NCI-H1694 treated with DMSO at 0.1 percent for 48 hours (cell line): ENCODE results near the gene SF3B1.
"Not testable (repeated sequence)": the region's sequence is repeated elsewhere in the genome, so short reads cannot be mapped to it uniquely, and the experiment has no call there.

Source experiments
- DNase-seq: peaks from one replicate; lab custom pipeline; 2025; lab: John Stamatoyannopoulos, UW

The SF3B1 gene

GRCh38 chr2:197433780-197434438, 919 bp downstream of the SF3B1 start:
- no peak for DNase-seq

- DNase-seq: not testable (repeated sequence)
These were observed 2.3 kb downstream of the SF3B1 start for GRCh38 chr2:197432527-197432926.

GRCh38 chr2:197431858-197432257, 3.0 kb downstream of the SF3B1 start:
- no peak for DNase-seq

- no peak for DNase-seq
These were observed 6.8 kb downstream of the SF3B1 start for GRCh38 chr2:197427986-197428385.

- no peak for DNase-seq
These were observed 7.9 kb downstream of the SF3B1 start for GRCh38 chr2:197426723-197427603.

- no peak for DNase-seq
These were observed 9.3 kb downstream of the SF3B1 start for GRCh38 chr2:197425550-197425949.

- no peak for DNase-seq
These were observed 11.5 kb downstream of the SF3B1 start for GRCh38 chr2:197423307-197423706.

GRCh38 chr2:197419438-197419837, 15.4 kb downstream of the SF3B1 start:
- no peak for DNase-seq

- no peak for DNase-seq
These were observed 18.6 kb downstream of the SF3B1 start for GRCh38 chr2:197416268-197416667.

- DNase-seq: no peak
These were observed 20.3 kb downstream of the SF3B1 start for GRCh38 chr2:197414515-197414914.

GRCh38 chr2:197414039-197414438, 20.8 kb downstream of the SF3B1 start:
- no peak for DNase-seq

GRCh38 chr2:197405582-197405981, 29.2 kb downstream of the SF3B1 start:
- no peak for DNase-seq

- no peak for DNase-seq
These were observed 34.8 kb downstream of the SF3B1 start for GRCh38 chr2:197399887-197400540.

- DNase-seq: no peak
These were observed 35.9 kb downstream of the SF3B1 start for GRCh38 chr2:197398913-197399312.

GRCh38 chr2:197391220-197391717, 43.6 kb downstream of the SF3B1 start:
- no peak for DNase-seq

GRCh38 chr2:197388866-197389587, 45.8 kb downstream of the SF3B1 start:
- DNase-seq: no peak

GRCh38 chr2:197387179-197387578, 47.6 kb downstream of the SF3B1 start:
- no peak for DNase-seq

- DNase-seq: no peak
These were observed 48.6 kb downstream of the SF3B1 start for GRCh38 chr2:197386242-197386641.

- DNase-seq: no peak
These were observed 51.0 kb downstream of the SF3B1 start for GRCh38 chr2:197383825-197384224.

- DNase-seq: no peak
These were observed 53.2 kb downstream of the SF3B1 start for GRCh38 chr2:197381641-197382040.

GRCh38 chr2:197379918-197380309, 54.9 kb downstream of the SF3B1 start:
- DNase-seq: not testable (repeated sequence)
